Measurements from ENCODE around the gene FKBP11. TPM values are rescaled to one million over a fixed set of nuclear protein-coding genes. Genes with fewer than 3 reads are reported as not detected.

The FKBP11 gene
- total and polyA plus RNA-seq, 2 of the 8 experiments (the other 6 are each of a cell fraction or from before 2014, with no cell fraction given): 45.7 to 65.1 TPM

DNA sequence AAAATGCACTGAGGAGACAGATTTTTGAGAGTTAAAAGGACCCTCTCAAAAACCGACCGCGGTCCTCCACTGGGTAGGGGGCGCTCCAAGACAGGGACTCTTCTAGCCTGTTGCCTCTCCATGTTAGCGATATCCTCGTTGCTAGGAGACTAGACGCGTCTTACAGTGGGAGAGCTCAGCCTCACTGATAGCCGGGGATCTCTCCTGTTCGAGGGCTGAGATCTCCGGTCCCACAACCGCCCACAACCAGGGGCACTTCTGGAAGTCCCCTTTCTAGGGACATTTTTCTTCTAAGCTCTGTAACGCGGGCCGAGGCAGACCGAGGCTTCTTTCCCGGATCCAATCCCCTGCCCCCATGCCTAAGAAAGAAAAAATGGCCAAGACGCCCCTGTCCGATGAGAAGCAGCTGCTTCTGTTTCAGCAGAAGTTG, 21.3 kb downstream of the FKBP11 start:
- H3K4ac ChIP-seq (replicated peaks; ENCODE audit: insufficient read length, low read depth, low read length): no peak overlapping the region
- H3K4me3 ChIP-seq (ENCODE audit: extremely low read depth in 1 of 4, insufficient read depth in 2 of 4, low read depth in 3 of 4, low read length in 4 of 4): peak overlapping the region; percentile 13 to 59 (median 53); a peak in 7 of 8 replicates
- peak overlapping the region; percentile 56; the same call in 1 of the 2 replicates for H2AFZ ChIP-seq (ENCODE audit: low read length)
- no peaks in the 10 kb centered on the region for H3K27me3 ChIP-seq (replicated peaks in 1 of 4; ENCODE audit: control insufficient read depth in 3 of 4, extremely low read depth in 1 of 4, insufficient read depth in 3 of 4, low read length in 3 of 4)
- H3K79me1 ChIP-seq (ENCODE audit: low read depth, low read length): no peaks in the 10 kb centered on the region
- no peak overlapping the region for H2BK120ac ChIP-seq (replicated peaks; ENCODE audit: low read depth, low read length)
- peak overlapping the region; percentile 40 to 88 for H3K4me2 ChIP-seq (ENCODE audit: insufficient read depth in 1 of 2, low read depth in 2 of 2, low read length in 2 of 2)
- H4K5ac ChIP-seq (ENCODE audit: insufficient read length, low read depth, low read length): no peak overlapping the region
- H3K18ac ChIP-seq (ENCODE audit: extremely low read depth, low read length): no peak overlapping the region
- H2AK5ac ChIP-seq (ENCODE audit: low read depth, low read length): no peak overlapping the region
- DNase-seq (ENCODE audit: low read depth in 1 of 2, low spot score in 2 of 2) (peak in 1 of 2 experiments; percentile 95), FAIRE-seq (no peak)
- H4K20me1 ChIP-seq (replicated peaks in 1 of 2; ENCODE audit: control insufficient read depth in 1 of 2, insufficient read depth in 2 of 2, low read length in 2 of 2): no peaks in the 10 kb centered on the region
- no peak overlapping the region for H3K56ac ChIP-seq (replicated peaks; ENCODE audit: insufficient read length, low read depth, low read length)
- H3K14ac ChIP-seq (ENCODE audit: insufficient read length): no peak overlapping the region
- H3K79me2 ChIP-seq (ENCODE audit: control insufficient read depth in 1 of 2, insufficient read depth in 2 of 2, low read length in 2 of 2): no peaks in the 10 kb centered on the region
- H3K4me1 ChIP-seq (replicated peaks in 1 of 4; ENCODE audit: control insufficient read depth in 3 of 4, insufficient read depth in 4 of 4, low read length in 3 of 4): 0 out of 7 replicates have a peak, but pooled peaks cover 0 to 2% (median 0%) of the 10 kb centered on the region in 4 experiments
- 7% methylated on average over 19 of the region's 19 CpGs; no CpG with 5 or more reads in 1 of the 2 experiments for WGBS, 2 experiments (ENCODE audit: extremely low coverage in 1 of 2, insufficient coverage in 1 of 2, insufficient read length in 1 of 2, insufficient replicate concordance in 2 of 2, low coverage in 1 of 2, low lambda C conversion rate in 2 of 2, missing lambda C conversion rate in 1 of 2)
- ChIA-PET POLR2A (ENCODE audit: partially characterized antibody) (interaction anchor here (1.2 to 4.5 kb wide), 6 partner anchors 9 to 52 kb away, joined by 3 to 21 read pairs (median 4); partner anchors contain the start of genes DDX23, FKBP11 and RND1), CTCF (ENCODE audit: partially characterized antibody) (interaction anchor here (0.6 to 6.8 kb wide), 36 partner anchors 9 to 197 kb away, joined by 3 to 79 read pairs (median 4); partner anchors contain the start of genes DDN, DDX23, FKBP11 and RND1)
- H3K23me2 ChIP-seq (ENCODE audit: low read depth, low read length): no peaks in the 10 kb centered on the region; the same call in 1 of the 2 replicates
- no peak overlapping the region for H2BK15ac ChIP-seq (ENCODE audit: low read length)
- H2BK12ac ChIP-seq (ENCODE audit: low read depth, low read length): no peak overlapping the region
- H3K27ac ChIP-seq (ENCODE audit: low read depth, low read length): no peak overlapping the region
- no peaks in the 10 kb centered on the region for H3K9me3 ChIP-seq (ENCODE audit: insufficient read depth in 2 of 2, low read depth in 1 of 2, low read length in 1 of 2)
- no peak overlapping the region for H4K91ac ChIP-seq (replicated peaks; ENCODE audit: insufficient read length, low read length)
- no peak overlapping the region for H2BK5ac ChIP-seq (ENCODE audit: low read depth, low read length)
- H3K9ac ChIP-seq (replicated peaks in 1 of 4; ENCODE audit: extremely low read depth in 1 of 4, low read depth in 3 of 4, low read length in 3 of 4): no peak overlapping the region; a peak in 1 of 7 replicates
- no peak overlapping the region for H4K8ac ChIP-seq (ENCODE audit: extremely low read depth, insufficient read depth, low read length)
- H2BK20ac ChIP-seq (ENCODE audit: low read length): no peak overlapping the region
- no peaks in the 10 kb centered on the region for H3K36me3 ChIP-seq (ENCODE audit: control insufficient read depth in 2 of 4, insufficient read depth in 4 of 4, low read length in 3 of 4)
- H3K23ac ChIP-seq (ENCODE audit: insufficient read length): no peak overlapping the region
- TF ChIP-seq HDAC6 (IDR thresholded peaks at IDR 0.05; ENCODE audit: low read depth, low read length): no peak
- TF ChIP-seq NANOG (IDR thresholded peaks at IDR 0.05; ENCODE audit: insufficient read depth, low read depth, low read length, poor library complexity, severe bottlenecking): peak; percentile 2
- TF ChIP-seq MAFK (IDR thresholded peaks at IDR 0.05; ENCODE audit: low read depth, low read length): no peak
- no peak for TF ChIP-seq GTF2F1 (IDR thresholded peaks at IDR 0.05; ENCODE audit: borderline replicate concordance, low read depth, low read length)
- TF ChIP-seq SIN3A (conservative IDR thresholded peaks at IDR 0.05 in 1 of 2, IDR thresholded peaks at IDR 0.05 in 1 of 2; ENCODE audit: low read depth in 1 of 2, low read length in 2 of 2): peak; percentile 95 to 97
- TF ChIP-seq YY1 (IDR thresholded peaks at IDR 0.05; ENCODE audit: low read depth, low read length): 0 out of 2 replicates have a peak, but pooled peaks have one; percentile 31
- no peak for TF ChIP-seq POLR2AphosphoS5 (IDR thresholded peaks at IDR 0.05; ENCODE audit: low read depth, low read length)
- peak in 1 of 2 experiments; percentile 35; a peak in 2 of 4 replicates for TF ChIP-seq RAD21 (IDR thresholded peaks at IDR 0.05 in 1 of 2, conservative IDR thresholded peaks at IDR 0.05 in 1 of 2; ENCODE audit: low read depth in 2 of 2, low read length in 2 of 2)
- TF ChIP-seq, protein P1, sequence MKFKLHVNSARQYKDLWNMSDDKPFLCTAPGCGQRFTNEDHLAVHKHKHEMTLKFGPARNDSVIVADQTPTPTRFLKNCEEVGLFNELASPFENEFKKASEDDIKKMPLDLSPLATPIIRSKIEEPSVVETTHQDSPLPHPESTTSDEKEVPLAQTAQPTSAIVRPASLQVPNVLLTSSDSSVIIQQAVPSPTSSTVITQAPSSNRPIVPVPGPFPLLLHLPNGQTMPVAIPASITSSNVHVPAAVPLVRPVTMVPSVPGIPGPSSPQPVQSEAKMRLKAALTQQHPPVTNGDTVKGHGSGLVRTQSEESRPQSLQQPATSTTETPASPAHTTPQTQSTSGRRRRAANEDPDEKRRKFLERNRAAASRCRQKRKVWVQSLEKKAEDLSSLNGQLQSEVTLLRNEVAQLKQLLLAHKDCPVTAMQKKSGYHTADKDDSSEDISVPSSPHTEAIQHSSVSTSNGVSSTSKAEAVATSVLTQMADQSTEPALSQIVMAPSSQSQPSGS (IDR thresholded peaks at IDR 0.05; ENCODE audit: low read length): no peak
- TF ChIP-seq CREB1 (IDR thresholded peaks at IDR 0.05): peak; percentile 46
- no peak for TF ChIP-seq NRF1 (IDR thresholded peaks at IDR 0.05; ENCODE audit: low read depth, low read length)

Data from H1 (cell line).